Activated CD8-positive, alpha-beta memory T cell treated with anti-CD3 and anti-CD28 coated beads, Interleukin-2, amount 50 U/mL, for 24 hours (primary cell): ENCODE results near the gene GDAP2.
"Not testable (repeated sequence)": the region's sequence is repeated elsewhere in the genome, so short reads cannot be mapped to it uniquely, and the experiment has no call there.

Experiments used
- DNase-seq: peaks from one replicate; pipeline ENCODE4 v3.0.0-alpha.2; 2020; ENCODE audit errors: extremely low read depth

GDAP2 gene

DNA sequence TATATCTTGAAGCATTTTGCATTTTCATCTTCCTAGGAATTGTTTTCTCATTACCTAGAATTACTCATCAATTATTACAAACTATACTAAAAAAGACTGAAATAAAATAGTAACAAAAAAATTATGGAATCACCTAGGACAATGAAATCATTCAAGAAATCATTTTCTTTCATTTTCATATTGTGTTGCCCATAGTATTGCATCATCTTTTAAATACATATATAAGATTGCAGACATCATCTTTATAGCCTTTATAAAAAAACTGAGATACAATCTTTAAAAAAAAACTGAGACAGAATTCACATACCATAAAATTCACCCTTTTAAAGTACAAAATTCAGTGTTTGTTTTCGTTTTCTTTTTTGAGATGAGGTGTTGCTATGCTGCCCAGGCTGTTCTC, 29.6 kb downstream of the GDAP2 start:
- DNase-seq = no peak

DNA sequence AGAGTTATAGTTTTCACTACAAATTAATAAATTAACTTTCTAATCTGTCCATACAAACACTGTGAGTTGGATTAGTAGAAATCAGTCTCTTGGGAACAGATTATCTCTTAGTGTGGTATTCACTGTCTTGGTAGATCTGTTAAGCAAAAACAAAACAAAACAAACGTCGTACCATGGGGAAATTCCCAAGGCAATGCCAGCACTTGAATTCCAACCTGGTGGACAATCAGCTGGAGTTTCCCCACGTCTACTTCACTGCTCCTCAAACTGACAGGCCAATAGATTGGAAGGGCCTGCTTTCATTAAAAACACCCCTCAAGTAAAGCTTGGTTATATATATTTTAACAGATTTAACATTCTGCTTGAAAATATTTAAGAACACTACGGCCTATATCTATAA, 31.9 kb downstream of the GDAP2 start:
- DNase-seq = no peak

DNA sequence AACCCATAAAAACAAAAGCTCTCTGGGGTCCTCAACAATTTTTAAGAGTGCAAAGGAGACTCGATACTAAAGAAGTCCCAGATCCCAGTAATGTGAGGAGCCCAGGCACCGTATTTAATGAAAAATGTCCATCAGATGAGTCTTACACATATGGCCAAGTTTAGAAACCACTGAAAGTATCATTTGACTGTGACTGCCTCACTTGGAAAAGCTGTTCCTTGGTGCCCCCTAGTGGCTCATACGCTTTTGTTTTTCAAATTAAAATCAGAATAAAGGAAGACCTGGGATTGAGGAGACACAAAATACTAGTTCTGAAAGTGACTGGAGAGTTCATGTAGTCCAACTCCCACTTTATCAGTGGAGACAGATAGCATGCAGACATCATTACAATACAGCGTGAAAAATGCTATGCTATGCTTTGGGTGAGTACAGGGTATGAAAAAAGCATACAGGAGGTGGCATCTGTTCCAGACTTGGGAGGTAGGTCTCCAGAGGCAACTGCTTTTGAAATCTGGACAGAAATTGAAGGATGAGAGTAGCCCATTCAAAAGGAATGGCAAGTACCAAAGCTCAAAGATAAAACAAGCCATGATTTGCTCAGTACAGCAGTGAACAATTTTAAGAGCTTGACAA, 33.8 kb downstream of the GDAP2 start:
- DNase-seq = peak; percentile 34

DNA sequence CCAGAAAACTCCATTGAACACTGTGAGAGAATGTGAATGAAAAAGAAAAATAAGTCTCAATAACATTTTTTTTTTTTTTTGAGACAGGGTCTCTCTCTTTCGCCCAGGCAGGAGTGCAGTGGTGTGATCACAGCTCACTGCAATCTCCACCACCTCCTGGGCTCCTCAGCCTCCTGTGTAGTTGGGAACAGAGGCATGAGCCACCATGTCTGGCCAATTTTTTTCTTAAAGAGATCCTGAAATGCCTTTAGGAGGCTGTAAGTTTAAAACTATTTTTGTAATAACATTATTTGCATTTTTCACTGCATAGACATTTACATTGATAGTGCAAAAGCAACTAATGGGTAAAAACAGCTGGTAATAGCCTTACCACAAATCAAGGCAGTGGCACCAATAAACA, 35.3 kb downstream of the GDAP2 start:
- DNase-seq = no peak

DNA sequence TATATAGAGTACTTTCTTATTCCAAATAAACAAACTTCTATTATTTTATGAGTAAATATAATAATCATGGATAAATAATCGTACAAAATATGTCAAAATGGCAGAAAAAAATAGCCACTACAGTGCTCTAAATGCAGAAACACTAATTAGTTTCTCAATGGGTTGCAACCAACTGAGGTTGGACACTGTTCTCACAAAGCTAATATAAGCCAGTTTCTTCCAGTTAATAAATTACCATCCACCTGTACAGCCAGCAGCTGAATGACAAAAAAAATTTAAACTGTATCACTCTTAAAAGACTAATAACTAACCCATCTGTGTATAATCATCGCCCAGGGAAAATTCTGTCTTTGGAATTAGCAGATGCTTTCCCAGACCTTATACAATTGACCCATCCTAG, 36.9 kb downstream of the GDAP2 start:
- no peak for DNase-seq

DNA sequence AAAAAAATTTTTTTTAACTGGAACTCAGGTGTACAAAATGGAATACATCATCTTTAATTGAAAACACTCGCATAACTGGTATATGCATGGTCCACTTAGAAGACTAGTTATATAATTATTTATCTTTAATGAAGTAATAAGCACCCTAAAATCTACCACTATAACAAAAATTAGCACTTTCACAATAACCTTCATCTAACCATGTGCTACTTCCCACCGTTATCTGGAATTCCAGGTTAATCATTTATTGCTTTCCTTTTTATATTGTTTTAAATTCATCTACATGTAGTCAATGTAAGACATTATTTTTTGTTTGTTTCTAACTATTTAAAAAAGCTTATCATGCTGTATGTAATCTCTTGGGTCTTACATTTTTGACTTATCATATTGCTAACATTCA, 39.0 kb downstream of the GDAP2 start:
- DNase-seq = no peak

DNA sequence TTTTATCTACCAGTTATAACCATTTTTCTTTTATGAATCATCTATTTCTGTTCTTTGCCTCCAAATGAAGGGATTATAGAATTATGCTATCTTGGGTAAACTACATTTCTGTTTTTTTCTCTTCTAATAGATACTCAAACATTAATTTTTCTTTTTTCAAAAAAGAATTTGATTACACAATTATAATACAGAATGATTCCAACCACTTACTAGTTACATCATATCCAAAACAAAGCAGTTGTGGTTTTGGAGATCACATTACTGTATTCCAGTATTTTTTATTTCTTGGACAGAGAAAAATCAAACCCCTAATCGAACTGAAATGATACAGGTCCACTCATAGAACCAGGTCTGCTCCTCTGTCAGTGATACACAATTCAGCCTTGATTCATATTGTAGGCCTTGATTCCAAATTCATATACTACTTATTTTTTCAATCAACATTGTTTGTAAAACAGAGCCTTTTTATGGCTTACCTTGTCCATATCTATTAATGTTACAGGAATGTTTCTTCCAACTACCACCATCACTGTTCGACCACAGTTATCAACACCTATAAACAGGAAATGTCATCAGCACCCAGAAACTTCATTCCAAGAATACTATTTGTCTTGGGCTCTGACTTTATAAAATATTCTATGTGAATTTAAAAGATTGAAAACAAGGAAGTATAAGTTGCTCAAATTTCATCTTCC, 43.2 kb downstream of the GDAP2 start:
- no peak for DNase-seq

DNA sequence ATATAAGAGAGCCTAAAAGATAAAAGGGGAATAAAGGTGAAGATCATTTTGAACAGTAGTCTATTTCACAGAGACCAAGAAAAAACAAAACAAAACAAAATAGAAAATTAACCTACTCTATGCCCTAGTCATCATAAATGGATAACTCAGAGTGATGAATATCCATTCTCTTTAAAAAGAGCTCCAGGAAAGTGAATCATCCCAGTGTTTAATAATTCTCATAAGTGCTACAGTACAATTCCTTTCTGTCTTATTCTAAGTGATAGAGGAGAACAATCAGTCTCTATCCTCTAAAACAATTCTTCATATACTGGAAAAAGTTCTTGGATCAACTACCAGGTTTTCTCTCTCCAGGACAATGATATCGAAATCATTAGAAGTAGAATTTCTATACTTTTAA, 45.8 kb downstream of the GDAP2 start:
- no peak for DNase-seq

DNA sequence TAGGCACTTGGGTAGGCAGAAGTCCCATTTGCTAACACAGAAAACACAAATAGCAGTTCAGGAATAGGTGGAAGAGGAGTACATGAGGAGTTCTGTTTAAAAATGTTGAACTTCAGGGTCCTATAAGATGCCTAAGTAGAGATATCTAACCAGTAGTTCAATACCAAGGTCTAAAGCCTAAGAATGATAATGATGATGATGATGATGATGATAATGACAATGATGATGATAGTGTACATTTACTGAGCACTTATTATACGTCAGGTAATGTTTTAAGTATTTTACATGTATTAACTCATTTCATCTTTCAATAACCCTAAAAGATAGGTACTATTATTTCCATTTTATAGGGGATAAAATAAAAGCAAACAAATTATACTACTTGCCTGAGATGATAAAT, 50.1 kb downstream of the GDAP2 start:
- no peak for DNase-seq

DNA sequence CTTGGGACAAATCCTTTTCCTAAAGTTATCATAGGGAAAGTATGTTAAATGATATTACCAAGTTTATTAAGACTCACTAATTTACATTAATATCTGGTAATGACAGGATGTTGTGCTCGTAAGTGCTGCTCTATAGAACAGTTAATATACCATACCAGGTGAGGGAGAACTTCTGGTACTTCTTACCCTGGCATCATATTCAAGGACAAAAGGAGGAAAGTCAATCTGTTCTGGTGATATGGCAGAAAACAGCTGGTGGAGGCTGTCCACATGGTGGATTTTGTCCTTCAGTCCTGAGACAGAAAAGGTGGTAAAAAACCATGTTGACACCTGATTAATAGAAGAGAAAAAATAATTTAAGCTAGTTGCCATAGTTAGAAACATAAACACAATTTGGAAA, 51.6 kb downstream of the GDAP2 start:
- DNase-seq = no peak

DNA sequence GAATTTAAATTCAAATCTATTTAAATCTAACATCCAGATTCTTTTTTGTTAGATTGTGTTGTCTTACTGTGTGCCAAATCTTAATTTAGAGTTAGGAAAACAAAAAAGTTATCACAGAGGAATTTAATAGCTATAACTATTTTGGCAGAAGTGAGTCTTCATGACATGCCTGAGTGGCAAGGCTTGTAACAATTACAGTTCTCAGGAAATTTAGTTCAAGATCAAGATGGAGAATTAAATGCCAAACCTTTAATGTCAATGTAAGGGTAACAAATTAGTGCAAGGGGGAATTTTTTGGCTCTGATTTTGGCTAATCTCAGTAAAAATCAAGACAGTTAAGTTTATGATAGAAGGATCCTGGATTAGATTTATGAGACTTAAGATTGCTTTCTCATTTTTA, 58.4 kb downstream of the GDAP2 start:
- no peak for DNase-seq

DNA sequence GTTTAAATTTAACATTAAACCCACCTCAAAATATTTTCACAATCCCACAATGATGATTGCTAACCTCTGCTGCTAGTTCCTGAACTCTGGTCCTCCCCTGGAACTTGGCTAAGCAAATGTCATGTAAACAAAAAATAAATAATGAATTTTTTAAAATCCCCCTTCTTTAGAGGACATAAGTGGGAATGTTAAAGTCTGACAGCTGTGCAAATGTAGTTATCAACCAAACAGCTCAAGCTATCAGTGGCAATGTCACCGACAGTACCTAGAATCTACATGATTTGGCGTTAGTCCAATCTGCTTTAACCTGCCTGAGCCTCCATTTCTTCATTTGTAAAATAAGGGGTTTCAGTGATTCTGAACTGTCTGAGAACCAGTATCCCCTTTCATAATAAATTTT, 67.7 kb downstream of the GDAP2 start:
- DNase-seq = no peak

DNA sequence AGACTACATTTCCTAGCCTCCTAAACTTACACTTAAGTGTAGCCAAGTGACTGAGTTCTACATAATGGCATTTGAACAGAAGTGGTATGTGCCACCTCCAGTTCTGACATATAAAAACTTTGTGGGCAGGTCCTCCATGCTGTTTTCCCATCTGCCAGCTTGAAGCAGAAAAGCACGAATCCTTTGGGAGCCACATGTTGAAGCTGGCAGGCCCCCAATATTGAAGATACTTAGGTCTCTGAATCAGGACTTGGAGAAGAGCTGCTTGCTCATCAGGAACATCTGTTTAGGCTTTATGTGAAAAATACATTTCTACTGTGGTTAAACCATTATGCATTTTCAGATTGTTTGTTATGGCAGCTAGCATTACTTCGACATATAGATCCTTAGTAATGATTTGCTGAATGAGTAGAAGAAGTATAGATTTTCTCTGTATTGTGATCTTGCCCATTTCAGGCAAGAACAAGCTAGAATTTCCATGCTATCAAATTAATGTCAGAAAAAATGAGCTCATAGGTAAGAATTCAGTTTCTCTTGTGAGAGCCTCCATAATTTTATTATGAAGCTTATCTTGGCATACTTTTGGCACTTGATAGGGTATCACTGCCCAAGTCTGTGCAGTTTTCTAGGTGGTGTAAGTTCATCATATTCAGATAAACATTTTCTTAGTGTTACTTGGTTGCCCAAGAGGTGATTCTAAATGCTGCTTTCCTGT, 68.4 kb downstream of the GDAP2 start:
- no peak for DNase-seq

DNA sequence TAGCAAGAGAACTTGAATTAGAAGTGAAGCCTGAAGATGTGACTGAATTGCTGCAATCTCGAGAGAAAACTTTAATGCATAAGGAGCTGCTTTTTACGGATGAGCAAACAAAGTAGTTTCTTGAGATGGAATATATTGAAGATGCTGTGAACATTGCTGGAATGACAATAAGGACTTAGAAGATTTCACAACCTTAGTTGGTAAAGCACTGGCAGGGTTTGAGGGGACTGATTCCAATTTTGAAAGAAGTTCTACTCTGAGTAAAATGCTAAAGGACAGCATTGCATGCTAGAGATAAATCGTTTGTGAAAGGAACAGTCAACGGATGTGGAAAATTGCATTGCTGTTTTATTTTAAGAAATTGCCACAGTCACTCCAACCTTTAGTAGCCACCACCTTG, 69.5 kb downstream of the GDAP2 start:
- DNase-seq = no peak

DNA sequence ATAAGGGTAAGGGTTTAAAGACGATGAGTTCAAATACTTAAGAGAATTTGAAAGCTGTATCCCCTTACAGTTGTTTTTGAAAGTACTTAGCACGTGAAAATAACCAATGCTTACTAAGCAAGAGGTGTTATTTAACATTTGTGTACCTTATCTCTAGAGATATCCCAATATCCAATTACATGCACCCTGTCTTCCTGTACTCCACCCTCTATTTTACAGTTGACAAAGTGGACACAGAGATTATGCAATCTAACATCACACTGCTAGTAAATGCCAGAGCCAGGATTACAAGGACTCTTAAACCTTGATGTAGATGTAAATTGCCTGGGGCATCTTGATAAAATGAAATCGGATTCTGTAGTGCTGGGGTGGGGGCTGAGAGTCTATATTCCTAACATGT, 72.0 kb downstream of the GDAP2 start:
- no peak for DNase-seq

DNA sequence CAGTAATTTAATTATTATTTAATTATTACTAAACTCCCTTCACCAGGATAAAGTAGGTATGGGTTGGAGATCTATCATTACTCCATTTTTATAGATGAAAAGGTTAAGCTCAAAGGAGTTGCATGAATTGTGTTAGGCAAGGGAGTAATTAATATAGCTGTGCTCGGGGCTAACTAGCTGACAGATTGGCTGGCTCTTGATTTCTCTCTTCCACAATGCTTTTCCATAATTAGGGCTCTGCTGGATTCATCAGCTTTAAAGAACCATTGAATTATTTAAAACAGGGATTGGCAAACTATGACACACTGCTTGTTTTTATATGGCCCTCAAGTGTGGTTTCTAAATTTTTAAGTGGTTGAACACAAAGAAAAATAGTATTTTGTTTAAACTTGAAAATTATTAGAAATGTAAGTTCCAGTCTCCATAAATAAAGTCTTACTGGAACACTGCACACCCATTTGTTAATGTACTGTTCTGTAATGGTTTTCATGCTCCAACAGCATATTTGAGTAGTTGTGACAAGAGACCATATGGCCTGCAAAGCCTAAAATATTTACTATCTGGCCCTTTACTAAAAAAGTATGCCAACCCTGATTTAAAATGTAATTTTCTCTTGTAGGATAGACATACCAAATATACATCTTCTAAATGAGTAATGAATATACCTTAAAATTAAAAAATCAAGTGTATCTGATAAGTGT, 76.4 kb downstream of the GDAP2 start:
- DNase-seq = no peak

DNA sequence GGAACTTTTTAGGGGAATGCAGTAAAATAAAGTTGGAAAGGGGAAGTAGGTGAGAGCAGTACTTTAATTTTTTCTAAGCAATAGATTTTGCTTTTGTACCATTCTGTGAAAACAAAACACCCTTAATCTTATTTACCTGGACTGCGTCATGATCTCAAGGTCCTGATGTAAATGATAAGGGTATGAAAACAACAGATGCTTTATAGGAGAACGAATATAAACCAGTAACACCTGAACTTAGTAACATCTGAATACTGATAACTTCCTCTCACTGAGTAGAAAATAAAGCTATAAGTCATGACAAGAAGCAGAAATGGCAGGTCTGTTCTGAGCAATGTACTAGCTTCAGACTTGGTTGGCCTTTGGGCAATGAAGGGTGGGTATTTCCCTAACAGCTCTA, 77.7 kb downstream of the GDAP2 start:
- DNase-seq = no peak

DNA sequence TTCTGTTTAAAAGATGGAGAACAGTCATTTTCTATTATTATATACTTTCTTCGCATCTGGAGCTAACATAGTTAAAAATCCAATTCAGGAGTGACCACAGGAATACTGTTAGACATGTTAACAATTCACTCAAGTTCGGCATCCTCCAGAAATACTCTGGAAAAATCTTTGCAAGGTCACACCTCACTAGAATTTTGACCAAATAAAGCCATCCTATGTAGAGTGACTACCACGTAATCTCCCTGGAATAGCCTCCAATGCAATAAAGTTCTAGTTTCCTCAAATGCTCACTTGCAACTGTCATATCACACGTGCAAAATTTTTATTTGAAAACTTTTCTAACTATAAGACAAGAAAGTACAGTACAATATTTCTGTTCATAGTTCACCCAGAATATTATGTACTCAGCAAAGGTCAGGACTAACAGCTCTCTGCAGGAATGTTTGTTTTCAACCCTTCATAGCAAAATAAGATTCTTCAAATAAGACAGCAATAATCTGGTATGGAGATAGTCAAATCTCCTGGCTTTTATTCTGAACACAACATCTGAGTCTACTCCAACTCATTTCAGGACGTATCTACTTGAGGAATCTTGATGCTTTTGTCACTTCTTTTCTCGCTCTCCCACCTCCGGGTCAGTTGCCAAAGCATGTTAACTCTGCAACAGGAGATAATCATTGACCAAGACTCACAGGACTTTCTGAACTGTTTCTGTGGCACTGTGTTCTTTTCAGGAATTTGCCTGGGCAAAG, 82.6 kb downstream of the GDAP2 start:
- no peak for DNase-seq

DNA sequence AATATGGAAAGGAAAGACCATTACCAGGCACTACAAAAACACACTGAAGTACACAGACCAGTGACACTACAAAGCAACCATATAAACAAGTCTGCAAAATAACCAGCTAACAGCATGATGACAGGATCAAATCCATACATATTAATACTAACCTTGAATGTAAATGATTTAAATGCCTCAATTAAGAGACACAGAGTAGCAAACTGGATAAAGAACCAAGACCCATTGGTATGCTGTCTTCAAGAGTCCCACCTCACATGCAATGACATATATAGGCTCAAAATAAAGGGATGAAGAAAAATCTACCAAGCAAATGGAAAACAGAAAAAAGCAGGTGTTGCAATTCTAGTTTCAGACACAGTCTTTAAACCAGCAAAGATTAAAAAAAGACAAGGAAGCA, 84.9 kb downstream of the GDAP2 start:
- not testable (repeated sequence) for DNase-seq

DNA sequence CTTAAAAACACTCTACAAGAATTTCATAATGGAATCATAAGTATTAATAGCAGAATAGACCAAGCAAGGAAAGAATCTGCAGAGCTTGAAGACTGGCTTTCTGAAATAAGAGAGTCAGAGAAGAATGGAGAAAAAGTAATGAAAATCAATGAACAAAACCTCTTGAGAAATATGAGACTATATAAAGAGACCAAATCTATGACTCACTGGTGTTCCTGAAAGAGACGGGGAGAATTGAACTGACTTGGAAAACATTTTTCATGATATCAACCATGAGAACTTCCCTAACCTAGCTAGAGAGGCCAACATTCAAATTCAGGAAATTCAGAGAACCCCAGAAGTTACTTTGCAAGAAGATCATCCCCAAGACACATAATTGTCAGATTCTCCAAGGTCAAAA, 85.6 kb downstream of the GDAP2 start:
- no peak for DNase-seq

DNA sequence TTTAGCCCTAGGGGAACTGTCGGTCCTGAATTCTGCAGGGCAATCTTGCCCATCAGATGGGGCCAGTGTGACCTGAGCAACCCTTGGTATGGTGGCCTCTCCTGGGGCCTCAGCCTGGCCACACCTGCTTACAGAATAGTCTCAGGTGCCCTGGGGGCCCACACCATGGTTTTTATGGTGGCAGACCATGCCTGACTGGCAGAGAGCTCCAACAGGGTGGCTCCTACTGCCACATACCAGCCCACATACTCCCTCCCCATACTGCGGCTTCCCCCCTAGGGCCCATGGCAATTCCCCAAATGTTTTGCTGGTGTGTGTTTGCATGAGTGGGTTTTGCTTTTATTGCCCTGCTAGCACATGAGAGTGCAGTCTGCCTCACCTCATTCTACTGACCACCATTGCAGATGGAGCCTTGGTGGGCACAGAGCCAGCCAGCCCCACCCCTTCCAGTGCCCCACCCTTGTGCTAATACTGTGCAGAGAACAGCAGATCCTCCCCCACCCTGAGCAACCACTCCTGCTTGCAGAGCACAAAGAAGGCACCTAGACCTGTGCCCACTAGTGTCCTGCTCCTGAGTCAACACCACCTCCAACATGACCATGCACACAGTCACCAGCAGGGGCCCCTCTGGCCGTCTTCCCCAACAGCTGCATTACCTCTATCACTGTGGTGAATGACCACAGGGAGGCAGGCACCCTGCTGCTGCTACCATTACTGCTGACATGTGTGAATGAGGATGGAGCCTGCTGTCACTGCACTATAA, 86.8 kb downstream of the GDAP2 start:
- DNase-seq = no peak
